SK-N-SH (cell line): ENCODE results near the gene NECAB2. TPM values are rescaled to one million over a fixed set of nuclear protein-coding genes. Genes with fewer than 3 reads are reported as not detected.

ENCODE experiments used
- CTCF ChIA-PET: fragments of 300-600, 350-600 bp; formaldehyde crosslinking; extraction: SDS; loops from one replicate; lab custom pipeline; 2021; lab: Yijun Ruan, JAX
- POLR2A ChIA-PET: fragments of 350-600 bp; sonication (Branson Sonifier 250); formaldehyde crosslinking; extraction: SDS; loops from one replicate; lab custom pipeline; 2020; ENCODE audit warnings: antibody characterized with exemption, inconsistent platforms; lab: Yijun Ruan, JAX
- DNase-seq: peaks from one replicate; pipeline ENCODE4 v3.0.0; 2012
- H2AFZ ChIP-seq: fragments of 200-600 bp; sonication (generic); 2 replicates; pipeline ENCODE4 v1.8.1; 2016; ENCODE audit warnings: antibody characterized with exemption, mild to moderate bottlenecking, low read depth
- H3F3A ChIP-seq: fragments of 200-600 bp; sonication (generic); replicated peaks from 2 replicates; pipeline ENCODE3; 2016; ENCODE audit warnings: antibody characterized with exemption, mild to moderate bottlenecking; ENCODE audit not compliant: insufficient read depth
- H3K27ac ChIP-seq, 2 experiments: fragments of 200-500 bp in 1 of 2; fragments of 200-600 bp in 1 of 2; sonication (Bioruptor generic) in 1 of 2; sonication (generic), shearing (Covaris generic) in 1 of 2; 2 replicates each; pipeline versions ENCODE4 v1.5.1 to v1.6.1; 2014 to 2016; ENCODE audit warnings: low read depth in 2 of 2, inconsistent platforms in 1 of 2, low read length in 1 of 2, mild to moderate bottlenecking in 1 of 2, mixed read lengths in 1 of 2
- H3K27me3 ChIP-seq: fragments of 200-600 bp; sonication (generic), shearing (Covaris generic); 2 replicates; pipeline ENCODE4 v1.6.1; 2016; ENCODE audit warnings: mixed run types; ENCODE audit not compliant: insufficient read depth
- H3K36me3 ChIP-seq, 2 experiments: fragments of 200-500 bp in 1 of 2; fragments of 200-600 bp in 1 of 2; sonication (Bioruptor generic) in 1 of 2; sonication (generic) in 1 of 2; replicated peaks in 1 of 2; 2 replicates each; pipeline versions ENCODE3 to v1.5.1; 2014 to 2016; ENCODE audit warnings: low read length in 1 of 2, mild to moderate bottlenecking in 1 of 2; ENCODE audit not compliant: insufficient read depth in 2 of 2, control insufficient read depth in 1 of 2
- H3K4me1 ChIP-seq, 2 experiments: fragments of 200-500 bp in 1 of 2; fragments of 200-600 bp in 1 of 2; sonication (Bioruptor generic) in 1 of 2; sonication (generic), shearing (Covaris generic) in 1 of 2; 2 replicates each; pipeline versions ENCODE4 v1.5.1 to v1.6.1; 2014 to 2016; ENCODE audit warnings: low read depth in 1 of 2, low read length in 1 of 2, mixed run types in 1 of 2; ENCODE audit not compliant: insufficient read depth in 2 of 2, control insufficient read depth in 1 of 2
- H3K4me2 ChIP-seq: fragments of 200-600 bp; sonication (generic), shearing (Covaris generic); 2 replicates; pipeline ENCODE4 v1.6.1; 2017; ENCODE audit warnings: mixed run types
- H3K4me3 ChIP-seq, 2 experiments: fragments of 200-500 bp in 1 of 2; fragments of 200-600 bp in 1 of 2; sonication (Bioruptor generic) in 1 of 2; sonication (generic), shearing (Covaris generic) in 1 of 2; 2 replicates each; pipeline versions ENCODE4 v1.5.1 to v1.8.1; 2014 to 2016; ENCODE audit warnings: low read depth in 2 of 2, inconsistent platforms in 1 of 2, low read length in 1 of 2, mild to moderate bottlenecking in 1 of 2, mixed read lengths in 1 of 2, moderate library complexity in 1 of 2
- H3K79me2 ChIP-seq: fragments of 200-600 bp; sonication (generic); 2 replicates; pipeline ENCODE4 v1.8.1; 2017; ENCODE audit warnings: mild to moderate bottlenecking; ENCODE audit not compliant: insufficient read depth
- H3K9ac ChIP-seq: fragments of 200-600 bp; sonication (generic); 2 replicates; pipeline ENCODE4 v1.6.1; 2017; ENCODE audit warnings: mixed run types
- H3K9me2 ChIP-seq: fragments of 200-600 bp; sonication (generic); 2 replicates; pipeline ENCODE4 v1.6.1; 2017; ENCODE audit warnings: mixed run types
- H3K9me3 ChIP-seq: fragments of 200-600 bp; sonication (generic); 2 replicates; pipeline ENCODE4 v1.6.1; 2017; ENCODE audit warnings: mixed run types, mild to moderate bottlenecking, moderate library complexity
- H4K20me1 ChIP-seq: fragments of 200-600 bp; sonication (generic); 2 replicates; pipeline ENCODE4 v1.6.1; 2017; ENCODE audit warnings: mild to moderate bottlenecking, mixed run types; ENCODE audit not compliant: insufficient read depth
- CHD2 ChIP-seq: fragments of 150-350 bp; IDR thresholded peaks from 2 replicates; pipeline ENCODE4 v1.6.1; 2018; ENCODE audit warnings: low read length; ENCODE audit not compliant: partially characterized antibody
- EZH2phosphoT487 ChIP-seq: fragments of 200-600 bp; sonication (generic); IDR thresholded peaks from 2 replicates; pipeline ENCODE4 v1.6.1; 2017; ENCODE audit warnings: low read depth, mixed run types, mild to moderate bottlenecking, antibody characterized with exemption, moderate library complexity, borderline replicate concordance
- FOXJ3 ChIP-seq: sonication (generic); formaldehyde crosslinking; IDR thresholded peaks from 2 replicates; pipeline ENCODE4 v1.5.1; 2020; ENCODE audit warnings: mild to moderate bottlenecking, missing genetic modification reagents
- FOXM1 ChIP-seq: IDR thresholded peaks from 2 replicates; pipeline ENCODE4 v1.4.0; 2012; ENCODE audit warnings: low read depth, mild to moderate bottlenecking
- GATA2 ChIP-seq: sonication (generic); formaldehyde crosslinking; IDR thresholded peaks from 2 replicates; pipeline ENCODE4 v1.5.0; 2020; ENCODE audit warnings: mild to moderate bottlenecking, missing genetic modification reagents
- JUND ChIP-seq: IDR thresholded peaks from 2 replicates; pipeline ENCODE4 v1.4.0; 2012
- MEF2A ChIP-seq: IDR thresholded peaks from 2 replicates; pipeline ENCODE4 v1.4.0; 2012; ENCODE audit warnings: low read depth, borderline replicate concordance
- POLR2AphosphoS5 ChIP-seq: IDR thresholded peaks from 2 replicates; pipeline ENCODE4 v1.6.1; 2012; ENCODE audit warnings: low read depth, low read length
- REST ChIP-seq: IDR thresholded peaks from 2 replicates; pipeline ENCODE4 v1.6.1; 2012; ENCODE audit warnings: mild to moderate bottlenecking, low read depth, low read length, moderate library complexity
- RFX5 ChIP-seq: IDR thresholded peaks from 2 replicates; pipeline ENCODE4 v1.6.1; 2012; ENCODE audit warnings: mild to moderate bottlenecking, improper control_type of control experiment, low read length
- SMC3 ChIP-seq: IDR thresholded peaks from 2 replicates; pipeline ENCODE4 v1.6.1; 2012; ENCODE audit warnings: low read depth, low read length, improper control_type of control experiment
- TAF1 ChIP-seq: IDR thresholded peaks from 2 replicates; pipeline ENCODE4 v1.6.1; 2012; ENCODE audit warnings: low read depth, mild to moderate bottlenecking, low read length, moderate library complexity, borderline replicate concordance
- TCF12 ChIP-seq: IDR thresholded peaks from 2 replicates; pipeline ENCODE4 v1.4.0; 2012
- TEAD4 ChIP-seq: IDR thresholded peaks from 2 replicates; pipeline ENCODE4 v1.4.0; 2012; ENCODE audit warnings: mild to moderate bottlenecking, borderline replicate concordance; ENCODE audit not compliant: insufficient read depth
- USF1 ChIP-seq: IDR thresholded peaks from 2 replicates; pipeline ENCODE4 v1.4.0; 2012; ENCODE audit warnings: low read depth, borderline replicate concordance
- YY1 ChIP-seq: IDR thresholded peaks from 2 replicates; pipeline ENCODE4 v1.4.0; 2012; ENCODE audit warnings: low read depth, mild to moderate bottlenecking
- WGBS: methylation state at CpG from one replicate; pipeline ENCODE4 v1.1.6; 2017; ENCODE audit warnings: low lambda C conversion rate; 5-methylcytosine and 5-hydroxymethylcytosine counted together
- polyA plus RNA-seq, 3 experiments: library from polyadenylated mRNA; depleted of rRNA; stranded (reverse); fragments of >200 nt; gene quantifications; 2 replicates each; pipeline ENCODE4 v1.2.3, GENCODE V29; 2012
- TF ChIP-seq, protein P1 (sequence below): IDR thresholded peaks from 2 replicates; pipeline ENCODE4 v1.4.0; 2012; ENCODE audit warnings: low read depth
- TF ChIP-seq, protein P2 (sequence below): fragments of 150-350 bp; IDR thresholded peaks from 2 replicates; pipeline ENCODE4 v1.6.1; 2017; ENCODE audit warnings: antibody characterized with exemption, low read length, low read depth, borderline replicate concordance

The NECAB2 gene
- polyA plus RNA-seq, 1 of the 3 experiments (the other 2 are of a cell fraction) = 0.58 TPM

GRCh38 chr16:84009282-84009681 is 41.2 kb downstream of the NECAB2 start (continued):
- no peak for TF ChIP-seq TAF1
- no peak for TF ChIP-seq YY1
- no peak for TF ChIP-seq RFX5
- TF ChIP-seq TCF12 = no peak
- TF ChIP-seq TEAD4 = no peak
- TF ChIP-seq JUND = no peak

DNA sequence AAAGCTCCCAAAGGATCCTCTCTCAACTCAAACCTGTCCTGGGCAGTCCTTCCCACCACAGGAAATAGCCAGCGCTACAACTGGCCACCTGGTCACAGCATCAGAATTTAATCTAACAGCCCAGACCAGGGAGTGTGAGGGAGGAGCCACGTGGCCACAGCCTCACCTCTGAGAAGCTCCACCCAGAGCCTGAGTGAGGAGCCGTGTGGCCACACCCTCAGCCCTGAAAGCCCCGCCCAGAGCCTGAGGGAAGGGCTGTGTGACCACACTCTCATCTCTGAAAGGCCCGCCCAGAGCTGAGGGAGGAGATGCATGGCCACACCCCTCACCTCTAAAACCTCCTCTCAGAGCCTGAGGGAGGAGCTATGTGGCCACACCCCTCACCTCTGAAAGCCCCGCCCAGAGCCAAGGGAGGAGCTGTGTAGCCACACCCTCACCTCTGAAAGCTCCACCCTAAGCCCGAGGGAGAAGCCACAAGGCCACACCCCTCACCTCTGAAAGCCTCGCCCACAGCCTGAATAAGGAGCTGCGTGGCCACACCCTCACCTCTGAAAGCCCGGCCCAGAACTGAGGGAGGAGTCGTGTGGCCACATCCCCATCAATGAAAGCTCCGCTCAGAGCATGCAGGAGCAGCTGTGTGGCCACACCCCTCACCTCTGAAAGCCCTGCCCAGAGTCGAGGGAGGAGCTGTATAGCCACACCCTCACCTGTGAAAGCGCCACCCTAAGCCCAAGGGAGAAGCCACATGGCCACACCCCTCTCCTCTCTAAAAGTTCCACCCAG is 45.9 kb downstream of the NECAB2 start:
- no peak overlapping the region for H3K4me3 ChIP-seq
- H3F3A ChIP-seq = no peaks in the 10 kb centered on the region
- H3K27ac ChIP-seq = no peak overlapping the region
- H3K79me2 ChIP-seq = no peaks in the 10 kb centered on the region
- H3K9me3 ChIP-seq = no peaks in the 10 kb centered on the region
- H3K4me1 ChIP-seq = no peaks in the 10 kb centered on the region
- H2AFZ ChIP-seq = no peak overlapping the region
- POLR2A ChIA-PET = no interaction called here
- no peaks in the 10 kb centered on the region; the same call in 1 of the 2 replicates for H3K27me3 ChIP-seq
- WGBS = 44% methylated on average over 12 of the region's 14 CpGs
- H3K9me2 ChIP-seq = no peaks in the 10 kb centered on the region
- H4K20me1 ChIP-seq = no peaks in the 10 kb centered on the region
- DNase-seq = peak; percentile 72
- TF ChIP-seq GATA2 (no peak), FOXM1 (no peak), JUND (no peak)
- TF ChIP-seq, all 33 proteins: peak for 0
- CTCF ChIA-PET = interaction anchor here (0.6 to 1.8 kb wide), 5 partner anchors 45 to 189 kb away, joined by 3 to 8 read pairs (median 3); partner anchors contain the start of gene TAF1C
- no peak overlapping the region for H3K4me2 ChIP-seq
- no peaks in the 10 kb centered on the region for H3K36me3 ChIP-seq
- no peak overlapping the region for H3K9ac ChIP-seq

DNA sequence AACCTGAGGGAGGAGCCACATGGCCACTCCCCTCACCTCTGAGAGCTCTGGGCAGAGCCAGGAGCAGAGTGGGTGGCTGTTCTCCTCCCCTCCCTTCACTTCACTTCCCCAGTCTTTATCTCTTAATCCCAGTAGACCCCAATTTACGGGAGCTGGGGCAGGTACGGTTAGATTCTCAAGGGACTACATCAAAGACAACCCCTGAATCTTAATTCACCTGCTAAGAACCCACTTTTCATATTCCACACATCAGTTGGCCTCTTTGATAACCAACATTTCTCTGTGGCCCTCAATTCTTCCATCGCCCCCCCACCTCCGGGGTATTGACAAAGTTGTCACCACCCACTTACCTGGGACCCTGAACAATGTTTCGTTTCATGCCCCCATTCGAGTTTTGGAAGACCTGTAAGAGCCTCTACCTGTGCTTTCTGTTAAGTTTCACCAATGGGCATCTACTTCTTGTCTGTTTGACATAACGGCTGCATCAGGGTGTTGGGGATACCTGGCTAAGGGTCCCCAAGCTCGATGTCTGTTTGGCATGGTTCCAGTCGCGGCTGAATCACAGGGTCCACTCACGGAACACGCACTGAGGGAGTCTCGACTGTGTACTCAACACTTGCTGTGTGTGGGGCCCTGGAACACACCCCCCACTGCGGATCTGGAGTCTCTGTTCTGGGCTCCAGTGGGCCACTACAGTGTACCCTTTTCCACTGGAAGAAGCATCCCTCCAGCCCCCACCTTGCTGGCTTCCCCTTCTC is 46.7 kb downstream of the NECAB2 start:
- Histone ChIP-seq H3K4me1 (no peaks in the 10 kb centered on the region), H3K9me3 (no peaks in the 10 kb centered on the region), H4K20me1 (no peaks in the 10 kb centered on the region), H3K4me3 (no peak overlapping the region), H3K79me2 (no peaks in the 10 kb centered on the region), H3K9me2 (no peaks in the 10 kb centered on the region), H3K27ac (no peak overlapping the region), H3K36me3 (no peaks in the 10 kb centered on the region), H2AFZ (no peak overlapping the region), H3K9ac (no peak overlapping the region), H3K27me3 (no peaks in the 10 kb centered on the region), H3K4me2 (no peak overlapping the region), H3F3A (no peaks in the 10 kb centered on the region)
- 45% methylated on average over 13 of the region's 14 CpGs for WGBS
- CTCF ChIA-PET = interaction anchor here (0.9 to 1.8 kb wide), 2 partner anchors 45 to 51 kb away, joined by 3 to 8 read pairs; no protein-coding TSS in a partner anchor
- no peak for TF ChIP-seq REST
- no peak for TF ChIP-seq TAF1
- no peak for TF ChIP-seq USF1
- TF ChIP-seq, protein P1, sequence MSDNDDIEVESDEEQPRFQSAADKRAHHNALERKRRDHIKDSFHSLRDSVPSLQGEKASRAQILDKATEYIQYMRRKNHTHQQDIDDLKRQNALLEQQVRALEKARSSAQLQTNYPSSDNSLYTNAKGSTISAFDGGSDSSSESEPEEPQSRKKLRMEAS = no peak
- no peak for TF ChIP-seq FOXJ3
- TF ChIP-seq SMC3 = no peak
- TF ChIP-seq CHD2 = no peak
- no peak for TF ChIP-seq MEF2A
- TF ChIP-seq, protein P2, sequence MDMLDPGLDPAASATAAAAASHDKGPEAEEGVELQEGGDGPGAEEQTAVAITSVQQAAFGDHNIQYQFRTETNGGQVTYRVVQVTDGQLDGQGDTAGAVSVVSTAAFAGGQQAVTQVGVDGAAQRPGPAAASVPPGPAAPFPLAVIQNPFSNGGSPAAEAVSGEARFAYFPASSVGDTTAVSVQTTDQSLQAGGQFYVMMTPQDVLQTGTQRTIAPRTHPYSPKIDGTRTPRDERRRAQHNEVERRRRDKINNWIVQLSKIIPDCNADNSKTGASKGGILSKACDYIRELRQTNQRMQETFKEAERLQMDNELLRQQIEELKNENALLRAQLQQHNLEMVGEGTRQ = no peak
- no peak for TF ChIP-seq EZH2phosphoT487
- TF ChIP-seq POLR2AphosphoS5 = no peak
- DNase-seq = no peak
- POLR2A ChIA-PET = no interaction called here
